Measurements from ENCODE around the gene CTSV. TPM values are rescaled to one million over a fixed set of nuclear protein-coding genes. Genes with fewer than 3 reads are reported as not detected.
"Not testable (repeated sequence)": the region's sequence is repeated elsewhere in the genome, so short reads cannot be mapped to it uniquely, and the experiment has no call there.

Gene CTSV
- total RNA-seq, 1 experiment from 2014 or later = 127 TPM

GRCh38 chr9:97045300-97045699 lies 6.4 kb upstream of the CTSV start:
- H3K36me3 ChIP-seq (ENCODE audit: control insufficient read depth, insufficient read depth, low read length) = peaks cover 2% of the 10 kb centered on the region; the same call in 1 of the 2 replicates
- H3K4me1 Mint-ChIP-seq (ENCODE audit: low read depth, unreplicated experiment) = peaks cover 36% of the 10 kb centered on the region
- peak overlapping the region; percentile 83 for H3K27ac Mint-ChIP-seq (ENCODE audit: unreplicated experiment)
- intact Hi-C loops (cut with micrococcal nuclease; ENCODE audit: unreplicated experiment) = loop anchor here (10.0 kb wide), 1 partner anchor 190 kb away; no protein-coding TSS in a partner anchor
- no peak overlapping the region for H3K4me3 ChIP-seq (ENCODE audit: low read depth, low read length)
- no peaks in the 10 kb centered on the region for H3K27me3 ChIP-seq (replicated peaks; ENCODE audit: control insufficient read depth, insufficient read depth, low read length)
- ChIA-PET CTCF (no interaction called here), POLR2A (no interaction called here)
- H3K27me3 Mint-ChIP-seq (ENCODE audit: insufficient read depth, unreplicated experiment) = no peaks in the 10 kb centered on the region
- H3K9me3 ChIP-seq = peaks cover 6% of the 10 kb centered on the region
- no peak for DNase-seq
- no peaks in the 10 kb centered on the region for H3K9me3 Mint-ChIP-seq (ENCODE audit: unreplicated experiment)
- BruUV-seq (replicated peaks) = no TSS peak
- TF ChIP-seq CTCF (IDR thresholded peaks at IDR 0.05; ENCODE audit: insufficient read depth in 1 of 2, low read depth in 1 of 2, low read length in 1 of 2, severe bottlenecking in 1 of 2, unreplicated experiment in 1 of 2) = no peak
- peaks cover 6% of the 10 kb centered on the region for H3K36me3 Mint-ChIP-seq (ENCODE audit: insufficient read depth, unreplicated experiment)
- peaks cover 46% of the 10 kb centered on the region for H3K4me1 ChIP-seq
- H3K4me3 Mint-ChIP-seq (ENCODE audit: unreplicated experiment) = no peak overlapping the region

- Mint-ChIP-seq H3K4me3 (ENCODE audit: unreplicated experiment) (peak overlapping the region; percentile 28), H3K36me3 (ENCODE audit: insufficient read depth, unreplicated experiment) (peaks cover 29% of the 10 kb centered on the region), H3K27ac (ENCODE audit: unreplicated experiment) (peak overlapping the region; percentile 13), H3K9me3 (ENCODE audit: unreplicated experiment) (no peaks in the 10 kb centered on the region), H3K27me3 (ENCODE audit: insufficient read depth, unreplicated experiment) (no peaks in the 10 kb centered on the region), H3K4me1 (ENCODE audit: low read depth, unreplicated experiment) (peaks cover 39% of the 10 kb centered on the region)
- no TSS peak for BruUV-seq (replicated peaks)
- Histone ChIP-seq H3K27me3 (replicated peaks; ENCODE audit: control insufficient read depth, insufficient read depth, low read length) (no peaks in the 10 kb centered on the region), H3K4me1 (peaks cover 47% of the 10 kb centered on the region), H3K4me3 (ENCODE audit: low read depth, low read length) (no peak overlapping the region), H3K9me3 (peaks cover 6% of the 10 kb centered on the region), H3K36me3 (ENCODE audit: control insufficient read depth, insufficient read depth, low read length) (peaks cover 2% of the 10 kb centered on the region; the same call in 1 of the 2 replicates)
- ChIA-PET POLR2A (interaction anchor here (0.6 to 1.0 kb wide), 3 partner anchors 10 to 20 kb away, joined by 3 to 5 read pairs (median 3); no protein-coding TSS in a partner anchor), CTCF (interaction anchor here (0.7 to 1.0 kb wide), 3 partner anchors 166 to 186 kb away, joined by 3 to 4 read pairs (median 3); no protein-coding TSS in a partner anchor)
- TF ChIP-seq CTCF (IDR thresholded peaks at IDR 0.05; ENCODE audit: insufficient read depth in 1 of 2, low read depth in 1 of 2, low read length in 1 of 2, severe bottlenecking in 1 of 2, unreplicated experiment in 1 of 2) = no peak
- DNase-seq = peak; percentile 86 to 93
- intact Hi-C loops (cut with micrococcal nuclease; ENCODE audit: unreplicated experiment) = loop anchor here (1.0 to 10.0 kb wide), 3 partner anchors 20 to 193 kb away; no protein-coding TSS in a partner anchor
These were observed 3.0 kb upstream of the CTSV start for GRCh38 chr9:97041898-97042297.

GRCh38 chr9:97039514-97039860 lies 545 bp upstream of the CTSV start:
- Mint-ChIP-seq H3K27me3 (ENCODE audit: insufficient read depth, unreplicated experiment) (no peaks in the 10 kb centered on the region), H3K4me3 (ENCODE audit: unreplicated experiment) (peak overlapping the region; percentile 89), H3K36me3 (ENCODE audit: insufficient read depth, unreplicated experiment) (peaks cover 53% of the 10 kb centered on the region), H3K4me1 (ENCODE audit: low read depth, unreplicated experiment) (peaks cover 17% of the 10 kb centered on the region), H3K9me3 (ENCODE audit: unreplicated experiment) (no peaks in the 10 kb centered on the region), H3K27ac (ENCODE audit: unreplicated experiment) (peak overlapping the region; percentile 92)
- CTCF ChIA-PET = no interaction called here
- H3K4me1 ChIP-seq = peaks cover 29% of the 10 kb centered on the region
- DNase-seq = peak; percentile 65 to 81
- H3K9me3 ChIP-seq = peaks cover 6% of the 10 kb centered on the region
- peak overlapping the region; percentile 75 for H3K4me3 ChIP-seq (ENCODE audit: low read depth, low read length)
- H3K36me3 ChIP-seq (ENCODE audit: control insufficient read depth, insufficient read depth, low read length) = peaks cover 2% of the 10 kb centered on the region; the same call in 1 of the 2 replicates
- BruUV-seq (replicated peaks) = TSS peak; percentile 90
- TF ChIP-seq CTCF (IDR thresholded peaks at IDR 0.05; ENCODE audit: insufficient read depth in 1 of 2, low read depth in 1 of 2, low read length in 1 of 2, severe bottlenecking in 1 of 2, unreplicated experiment in 1 of 2) = no peak
- no peaks in the 10 kb centered on the region for H3K27me3 ChIP-seq (replicated peaks; ENCODE audit: control insufficient read depth, insufficient read depth, low read length)
- intact Hi-C loops (cut with micrococcal nuclease; ENCODE audit: unreplicated experiment) = loop anchor here (1.0 kb wide), 1 partner anchor 70 kb away; no protein-coding TSS in a partner anchor
- POLR2A ChIA-PET = interaction anchor here (0.6 to 0.9 kb wide), 3 partner anchors 26 to 680 kb away, joined by 3 read pairs; no protein-coding TSS in a partner anchor

- H3K4me3 Mint-ChIP-seq (ENCODE audit: unreplicated experiment); H3K36me3 Mint-ChIP-seq (ENCODE audit: insufficient read depth, unreplicated experiment); H3K4me1 Mint-ChIP-seq (ENCODE audit: low read depth, unreplicated experiment); BruUV-seq (replicated peaks); H3K27me3 Mint-ChIP-seq (ENCODE audit: insufficient read depth, unreplicated experiment); H3K9me3 ChIP-seq; H3K27me3 ChIP-seq (replicated peaks; ENCODE audit: control insufficient read depth, insufficient read depth, low read length); H3K36me3 ChIP-seq (ENCODE audit: control insufficient read depth, insufficient read depth, low read length); DNase-seq; H3K4me1 ChIP-seq; H3K4me3 ChIP-seq (ENCODE audit: low read depth, low read length); CTCF ChIA-PET; intact Hi-C loops (cut with micrococcal nuclease; ENCODE audit: unreplicated experiment); H3K9me3 Mint-ChIP-seq (ENCODE audit: unreplicated experiment); H3K27ac Mint-ChIP-seq (ENCODE audit: unreplicated experiment); POLR2A ChIA-PET: not testable (repeated sequence)
These were observed 15.4 kb downstream of the CTSV start for GRCh38 chr9:97023505-97023904.

All from Caco-2 (cell line).